Measurements from ENCODE around the gene PLAU. TPM values are rescaled to one million over a fixed set of nuclear protein-coding genes. Genes with fewer than 3 reads are reported as not detected.
"Not testable (repeated sequence)": the region's sequence is repeated elsewhere in the genome, so short reads cannot be mapped to it uniquely, and the experiment has no call there.

PLAU gene
- total RNA-seq, 1 donor = 21.6 TPM

- peak; percentile 88 for DNase-seq (ENCODE audit: low read depth)
- peak; percentile 82 for TF ChIP-seq CTCF (IDR thresholded peaks at IDR 0.05; ENCODE audit: insufficient read depth, low read length)
- no peak overlapping the region for H3K4me3 ChIP-seq (ENCODE audit: low read depth, low read length)
Measured at GRCh38 chr10:73886085-73886529, 24.8 kb upstream of the PLAU start.

DNA sequence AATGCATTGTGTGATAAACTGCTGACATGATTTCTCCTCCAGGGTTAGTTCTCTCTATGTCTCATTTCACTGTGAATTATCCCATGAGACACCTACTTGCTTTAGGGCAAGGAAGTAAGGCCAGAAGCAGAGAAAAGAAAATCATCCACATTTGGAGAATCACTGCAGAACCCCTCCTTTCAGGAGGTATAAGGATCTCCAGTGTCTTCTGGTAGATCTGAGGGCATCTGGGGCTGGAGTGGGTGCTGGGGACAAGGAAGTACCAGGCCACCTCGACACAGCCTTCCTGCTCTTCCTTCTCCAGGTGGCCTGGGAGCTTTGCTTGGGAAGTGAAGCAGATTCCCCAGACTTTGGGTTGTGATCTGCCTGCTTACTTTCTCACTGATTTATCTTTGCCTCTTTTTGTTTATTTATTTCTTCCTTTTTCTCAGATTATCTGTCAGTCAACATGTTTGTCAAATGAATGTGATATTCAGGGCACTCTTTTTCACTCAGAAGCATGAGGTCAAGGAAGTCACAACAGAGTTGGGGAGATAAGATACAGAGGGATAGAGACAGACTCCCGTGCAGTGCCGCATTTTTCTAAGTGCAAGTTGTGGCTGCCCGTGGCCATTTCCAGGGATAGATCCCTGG lies 24.2 kb upstream of the PLAU start:
- peak overlapping the region; percentile 22 for H3K4me3 ChIP-seq (ENCODE audit: low read depth, low read length)
- no peak for DNase-seq (ENCODE audit: low read depth)
- TF ChIP-seq CTCF (IDR thresholded peaks at IDR 0.05; ENCODE audit: insufficient read depth, low read length) = no peak

GRCh38 chr10:73887294-73888039 lies 23.5 kb upstream of the PLAU start:
- peak overlapping the region; percentile 31 for H3K4me3 ChIP-seq (ENCODE audit: low read depth, low read length)
- peak; percentile 97 for DNase-seq (ENCODE audit: low read depth)
- no peak for TF ChIP-seq CTCF (IDR thresholded peaks at IDR 0.05; ENCODE audit: insufficient read depth, low read length)

- H3K4me3 ChIP-seq (ENCODE audit: low read depth, low read length) = no peak overlapping the region
- DNase-seq (ENCODE audit: low read depth) = no peak
- TF ChIP-seq CTCF (IDR thresholded peaks at IDR 0.05; ENCODE audit: insufficient read depth, low read length) = no peak
Measured at GRCh38 chr10:73888514-73888913, 22.4 kb upstream of the PLAU start.

DNA sequence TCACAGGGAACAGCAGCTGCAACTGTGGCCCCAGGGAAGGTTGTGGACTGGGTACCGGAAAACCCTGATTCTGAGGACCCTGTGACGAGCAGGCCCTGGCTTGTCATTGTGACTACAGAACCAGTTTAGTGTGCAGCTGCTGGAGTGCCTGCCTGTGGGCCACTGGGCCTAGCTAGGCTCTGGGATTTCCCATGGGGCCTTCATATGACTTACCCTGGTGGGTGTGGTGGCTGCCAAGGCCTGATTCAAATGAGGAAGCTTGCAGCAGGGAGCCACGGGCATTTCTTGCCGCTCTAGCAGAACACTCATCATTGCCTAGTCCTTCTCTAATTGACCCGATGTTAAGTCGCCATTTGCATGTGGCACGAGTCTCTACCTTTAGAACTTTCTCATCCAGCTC lies 21.9 kb upstream of the PLAU start:
- peak; percentile 59 for DNase-seq (ENCODE audit: low read depth)
- TF ChIP-seq CTCF (IDR thresholded peaks at IDR 0.05; ENCODE audit: insufficient read depth, low read length) = no peak
- H3K4me3 ChIP-seq (ENCODE audit: low read depth, low read length) = no peak overlapping the region

DNA sequence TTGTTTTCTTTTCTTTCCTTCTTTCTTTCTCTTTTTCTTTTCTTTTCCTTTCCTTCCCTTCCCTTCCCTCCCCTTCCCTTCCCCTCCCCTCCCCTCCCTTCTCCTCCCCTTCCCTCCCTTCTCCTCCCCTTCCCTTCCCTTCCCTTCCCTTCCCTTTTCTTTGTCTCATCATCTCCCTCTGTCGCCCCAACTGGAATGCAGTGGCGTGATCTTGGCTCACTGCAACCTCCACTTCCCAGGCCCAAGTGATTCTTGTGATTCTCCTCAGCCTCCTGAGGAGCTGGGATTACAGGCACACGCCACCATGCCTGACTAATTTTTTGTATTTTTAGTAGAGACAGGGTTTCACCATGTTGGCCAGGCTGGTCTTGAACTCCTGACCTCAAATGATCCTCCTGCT lies 21.5 kb upstream of the PLAU start:
- DNase-seq (ENCODE audit: low read depth); H3K4me3 ChIP-seq (ENCODE audit: low read depth, low read length): not testable (repeated sequence)

DNA sequence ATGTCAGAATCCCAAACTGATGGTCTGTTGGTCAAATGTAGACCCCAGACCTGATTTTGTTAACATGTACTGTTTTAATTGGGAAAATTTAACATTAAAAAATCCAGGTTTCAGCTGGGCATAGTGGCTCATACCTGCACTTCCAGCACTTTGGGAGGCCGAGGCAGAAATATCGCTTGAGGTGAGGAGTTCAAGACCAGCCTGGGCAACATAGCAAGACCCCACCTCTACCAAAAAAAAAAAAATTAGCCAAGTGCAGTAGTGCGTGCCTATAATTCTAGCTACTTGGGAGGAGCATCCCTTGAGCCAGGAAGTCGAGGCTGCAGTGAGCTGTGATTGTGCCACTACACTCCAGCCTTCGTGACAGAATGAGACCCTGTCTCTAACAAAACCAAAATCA lies 20.7 kb upstream of the PLAU start:
- TF ChIP-seq CTCF (IDR thresholded peaks at IDR 0.05; ENCODE audit: insufficient read depth, low read length) = no peak
- DNase-seq (ENCODE audit: low read depth) = no peak
- H3K4me3 ChIP-seq (ENCODE audit: low read depth, low read length) = no peak overlapping the region

DNA sequence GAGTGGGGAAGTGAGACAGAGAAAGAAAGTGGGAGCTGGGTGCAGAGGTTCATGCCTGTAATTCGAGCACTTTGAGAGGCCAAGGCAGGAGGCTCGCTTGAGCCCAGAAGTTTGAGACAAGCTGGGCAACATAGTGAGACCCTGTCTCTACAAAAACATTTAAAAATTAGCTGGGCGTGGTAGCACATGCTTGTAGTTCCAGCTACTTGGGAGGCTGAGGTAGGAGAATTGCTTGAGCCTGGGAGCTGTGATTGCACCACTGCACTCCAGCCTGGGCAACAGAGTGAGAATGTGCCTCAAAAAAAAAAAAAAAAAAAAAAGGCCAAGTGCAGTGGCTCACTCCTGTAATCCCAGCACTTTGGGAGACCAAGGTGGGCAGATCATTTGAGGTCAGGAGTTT lies 20.1 kb upstream of the PLAU start:
- DNase-seq (ENCODE audit: low read depth); H3K4me3 ChIP-seq (ENCODE audit: low read depth, low read length): not testable (repeated sequence)

Measured in fibroblast of the aortic adventitia (primary cell).